Measurements from ENCODE around the gene PDE5A. TPM values are rescaled to one million over a fixed set of nuclear protein-coding genes. Genes with fewer than 3 reads are reported as not detected.

PDE5A gene
- polyA plus RNA-seq, 1 of the 3 experiments (the other 2 are of a cell fraction): 6.4 TPM

DNA sequence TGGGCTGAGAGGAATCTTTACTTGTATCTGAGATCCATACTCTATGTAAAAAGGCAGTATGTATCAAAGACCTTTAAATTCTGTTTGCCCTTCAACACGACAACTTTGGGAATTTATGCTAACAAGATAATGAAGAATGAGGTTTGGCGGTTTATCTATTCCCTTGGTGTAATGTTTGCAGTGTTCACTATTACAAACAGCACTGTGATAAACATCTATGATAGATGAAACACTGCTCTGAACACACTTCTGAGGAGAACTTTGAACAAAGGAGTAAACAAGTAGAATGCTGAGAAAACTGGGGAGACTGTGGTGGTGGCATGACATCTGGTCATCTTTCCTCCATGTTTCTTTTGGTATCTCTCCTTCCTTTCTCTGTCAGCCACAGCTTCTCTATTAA lies 126.9 kb downstream of the PDE5A start:
- H2AFZ ChIP-seq (ENCODE audit: low read depth): no peak overlapping the region
- ChIA-PET CTCF (no interaction called here), POLR2A (no interaction called here)
- H3K36me3 ChIP-seq (replicated peaks in 1 of 2; ENCODE audit: control insufficient read depth in 1 of 2, insufficient read depth in 2 of 2, low read length in 1 of 2): peaks cover 80 to 81% of the 10 kb centered on the region in 2 experiments
- H3K9me2 ChIP-seq: no peaks in the 10 kb centered on the region
- H3K27ac ChIP-seq (ENCODE audit: low read depth in 2 of 2, low read length in 1 of 2): no peak overlapping the region
- H3K9me3 ChIP-seq: no peaks in the 10 kb centered on the region
- H3K9ac ChIP-seq: no peak overlapping the region
- no peaks in the 10 kb centered on the region for H3K79me2 ChIP-seq (ENCODE audit: insufficient read depth)
- TF ChIP-seq TCF12 (IDR thresholded peaks at IDR 0.05) (no peak), GABPA (IDR thresholded peaks at IDR 0.05; ENCODE audit: low read depth) (no peak), CTCF (IDR thresholded peaks at IDR 0.05) (no peak), MXI1 (IDR thresholded peaks at IDR 0.05; ENCODE audit: low read depth, low read length) (no peak), ZBTB33 (IDR thresholded peaks at IDR 0.05; ENCODE audit: borderline replicate concordance, low read depth) (no peak), RCOR1 (IDR thresholded peaks at IDR 0.05; ENCODE audit: low read length) (no peak), GATA2 (CRISPR knock-in tag; IDR thresholded peaks at IDR 0.05) (no peak), MEF2A (IDR thresholded peaks at IDR 0.05; ENCODE audit: borderline replicate concordance, low read depth) (no peak), RFX5 (IDR thresholded peaks at IDR 0.05; ENCODE audit: low read length) (no peak), FOXM1 (IDR thresholded peaks at IDR 0.05; ENCODE audit: low read depth) (no peak), EZH2phosphoT487 (IDR thresholded peaks at IDR 0.05; ENCODE audit: borderline replicate concordance, low read depth) (no peak), TEAD4 (IDR thresholded peaks at IDR 0.05; ENCODE audit: borderline replicate concordance, insufficient read depth) (no peak), ELF1 (IDR thresholded peaks at IDR 0.05) (no peak), RXRA (IDR thresholded peaks at IDR 0.05; ENCODE audit: borderline replicate concordance, low read depth) (no peak), SMC3 (IDR thresholded peaks at IDR 0.05; ENCODE audit: low read depth, low read length) (no peak)
- TF ChIP-seq, protein P1, sequence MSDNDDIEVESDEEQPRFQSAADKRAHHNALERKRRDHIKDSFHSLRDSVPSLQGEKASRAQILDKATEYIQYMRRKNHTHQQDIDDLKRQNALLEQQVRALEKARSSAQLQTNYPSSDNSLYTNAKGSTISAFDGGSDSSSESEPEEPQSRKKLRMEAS (IDR thresholded peaks at IDR 0.05; ENCODE audit: low read depth): no peak
- TF ChIP-seq, protein P2, sequence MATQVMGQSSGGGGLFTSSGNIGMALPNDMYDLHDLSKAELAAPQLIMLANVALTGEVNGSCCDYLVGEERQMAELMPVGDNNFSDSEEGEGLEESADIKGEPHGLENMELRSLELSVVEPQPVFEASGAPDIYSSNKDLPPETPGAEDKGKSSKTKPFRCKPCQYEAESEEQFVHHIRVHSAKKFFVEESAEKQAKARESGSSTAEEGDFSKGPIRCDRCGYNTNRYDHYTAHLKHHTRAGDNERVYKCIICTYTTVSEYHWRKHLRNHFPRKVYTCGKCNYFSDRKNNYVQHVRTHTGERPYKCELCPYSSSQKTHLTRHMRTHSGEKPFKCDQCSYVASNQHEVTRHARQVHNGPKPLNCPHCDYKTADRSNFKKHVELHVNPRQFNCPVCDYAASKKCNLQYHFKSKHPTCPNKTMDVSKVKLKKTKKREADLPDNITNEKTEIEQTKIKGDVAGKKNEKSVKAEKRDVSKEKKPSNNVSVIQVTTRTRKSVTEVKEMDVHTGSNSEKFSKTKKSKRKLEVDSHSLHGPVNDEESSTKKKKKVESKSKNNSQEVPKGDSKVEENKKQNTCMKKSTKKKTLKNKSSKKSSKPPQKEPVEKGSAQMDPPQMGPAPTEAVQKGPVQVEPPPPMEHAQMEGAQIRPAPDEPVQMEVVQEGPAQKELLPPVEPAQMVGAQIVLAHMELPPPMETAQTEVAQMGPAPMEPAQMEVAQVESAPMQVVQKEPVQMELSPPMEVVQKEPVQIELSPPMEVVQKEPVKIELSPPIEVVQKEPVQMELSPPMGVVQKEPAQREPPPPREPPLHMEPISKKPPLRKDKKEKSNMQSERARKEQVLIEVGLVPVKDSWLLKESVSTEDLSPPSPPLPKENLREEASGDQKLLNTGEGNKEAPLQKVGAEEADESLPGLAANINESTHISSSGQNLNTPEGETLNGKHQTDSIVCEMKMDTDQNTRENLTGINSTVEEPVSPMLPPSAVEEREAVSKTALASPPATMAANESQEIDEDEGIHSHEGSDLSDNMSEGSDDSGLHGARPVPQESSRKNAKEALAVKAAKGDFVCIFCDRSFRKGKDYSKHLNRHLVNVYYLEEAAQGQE (IDR thresholded peaks at IDR 0.05; ENCODE audit: low read depth, low read length): no peak
- H3K4me3 ChIP-seq (ENCODE audit: low read depth in 2 of 2, low read length in 1 of 2): no peak overlapping the region
- no peaks in the 10 kb centered on the region; a peak in 1 of 4 replicates for H3K4me1 ChIP-seq (ENCODE audit: control insufficient read depth in 1 of 2, insufficient read depth in 2 of 2, low read depth in 1 of 2, low read length in 1 of 2)
- DNase-seq: no peak
- H3F3A ChIP-seq (replicated peaks; ENCODE audit: insufficient read depth): no peaks in the 10 kb centered on the region
- WGBS (ENCODE audit: low lambda C conversion rate): 93% methylated on average over 2 of the region's 2 CpGs
- no peak overlapping the region for H3K4me2 ChIP-seq
- H3K27me3 ChIP-seq (ENCODE audit: insufficient read depth): no peaks in the 10 kb centered on the region
- no peaks in the 10 kb centered on the region for H4K20me1 ChIP-seq (ENCODE audit: insufficient read depth)

Data from SK-N-SH (cell line).